Measurements from ENCODE around the gene NUBPL.

NUBPL gene

DNA sequence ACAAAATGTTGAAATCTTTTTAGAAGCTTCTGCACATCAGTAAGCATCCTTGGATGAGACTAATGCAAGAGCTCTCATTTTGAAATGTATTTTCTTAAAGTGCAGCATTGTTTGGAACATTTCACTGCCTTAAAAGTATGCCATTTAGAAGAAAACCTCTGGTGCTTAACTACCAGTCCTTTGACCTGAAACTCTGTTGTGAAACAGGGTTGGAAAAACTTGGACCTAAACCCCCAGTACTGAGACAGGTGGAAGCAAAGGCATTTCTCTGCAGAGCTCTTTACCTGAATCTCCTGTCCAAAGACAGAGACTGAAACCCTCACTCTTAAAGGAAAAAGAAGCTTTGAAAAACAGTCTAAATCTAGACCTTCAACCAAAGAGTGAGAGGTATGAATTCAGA, 207.2 kb downstream of the NUBPL start:
- Histone ChIP-seq H4K91ac (ENCODE audit: low read depth, low read length) (no peak overlapping the region), H3K4me3 (ENCODE audit: low read depth, low read length) (no peak overlapping the region), H2BK120ac (ENCODE audit: insufficient read depth, low read length, poor library complexity) (no peak overlapping the region), H2BK12ac (ENCODE audit: low read length) (no peak overlapping the region), H3K27ac (ENCODE audit: low read depth, low read length) (no peak overlapping the region), H3K18ac (ENCODE audit: low read length) (no peak overlapping the region), H4K8ac (ENCODE audit: low read depth, low read length) (no peak overlapping the region), H3K4me1 (ENCODE audit: control insufficient read depth in 1 of 2, insufficient read depth in 2 of 2, low read length in 2 of 2) (no peaks in the 10 kb centered on the region), H3K4me2 (ENCODE audit: low read length) (no peak overlapping the region), H4K12ac (ENCODE audit: low read depth, low read length) (no peak overlapping the region), H2BK5ac (ENCODE audit: low read depth, low read length, poor library complexity) (no peak overlapping the region), H3K79me1 (ENCODE audit: low read length) (no peaks in the 10 kb centered on the region), H3K79me2 (ENCODE audit: control insufficient read depth, insufficient read depth, low read length, poor library complexity) (no peaks in the 10 kb centered on the region), H3K36me3 (ENCODE audit: control insufficient read depth in 1 of 2, insufficient read depth in 2 of 2, low read length in 2 of 2) (no peaks in the 10 kb centered on the region), H2AK5ac (ENCODE audit: low read length) (no peak overlapping the region), H3K14ac (ENCODE audit: low read length) (no peak overlapping the region), H3K23ac (ENCODE audit: low read length) (no peak overlapping the region), H3K27me3 (ENCODE audit: insufficient read depth, low read length) (no peaks in the 10 kb centered on the region), H3K9ac (ENCODE audit: low read length) (no peak overlapping the region), H3K4ac (ENCODE audit: low read depth, low read length) (no peak overlapping the region), H2AFZ (ENCODE audit: insufficient read depth, low read length, poor library complexity) (no peak overlapping the region), H3K9me3 (ENCODE audit: insufficient read depth, low read depth, low read length) (no peaks in the 10 kb centered on the region)
- DNase-seq = no peak

- H3K4ac ChIP-seq (ENCODE audit: low read depth, low read length) = no peak overlapping the region
- no peak overlapping the region for H4K12ac ChIP-seq (ENCODE audit: low read depth, low read length)
- H3K23ac ChIP-seq (ENCODE audit: low read length) = no peak overlapping the region
- no peak overlapping the region for H2BK5ac ChIP-seq (ENCODE audit: low read depth, low read length, poor library complexity)
- H3K14ac ChIP-seq (ENCODE audit: low read length) = no peak overlapping the region
- H3K36me3 ChIP-seq (ENCODE audit: control insufficient read depth in 1 of 2, insufficient read depth in 2 of 2, low read length in 2 of 2) = no peaks in the 10 kb centered on the region
- no peak overlapping the region for H3K27ac ChIP-seq (ENCODE audit: low read depth, low read length)
- H3K79me2 ChIP-seq (ENCODE audit: control insufficient read depth, insufficient read depth, low read length, poor library complexity) = no peaks in the 10 kb centered on the region
- no peak overlapping the region for H4K8ac ChIP-seq (ENCODE audit: low read depth, low read length)
- H2AK5ac ChIP-seq (ENCODE audit: low read length) = no peak overlapping the region
- no peak overlapping the region for H2AFZ ChIP-seq (ENCODE audit: insufficient read depth, low read length, poor library complexity)
- no peak overlapping the region for H2BK12ac ChIP-seq (ENCODE audit: low read length)
- no CpG with 5 or more reads among the region's 4 CpGs for WGBS (ENCODE audit: extremely low coverage, insufficient coverage, insufficient read length)
- no peak overlapping the region for H3K4me2 ChIP-seq (ENCODE audit: low read length)
- H3K4me1 ChIP-seq (ENCODE audit: control insufficient read depth in 1 of 2, insufficient read depth in 2 of 2, low read length in 2 of 2) = no peaks in the 10 kb centered on the region
- no peak overlapping the region for H4K91ac ChIP-seq (ENCODE audit: low read depth, low read length)
- no peak overlapping the region for H3K9ac ChIP-seq (ENCODE audit: low read length)
- H2BK120ac ChIP-seq (ENCODE audit: insufficient read depth, low read length, poor library complexity) = no peak overlapping the region
- H3K9me3 ChIP-seq (ENCODE audit: insufficient read depth, low read depth, low read length) = no peaks in the 10 kb centered on the region
- peak in 1 of 2 donors; percentile 4 for DNase-seq
- no peak overlapping the region for H3K18ac ChIP-seq (ENCODE audit: low read length)
- no peak overlapping the region for H3K4me3 ChIP-seq (ENCODE audit: low read depth, low read length)
- no peaks in the 10 kb centered on the region for H3K79me1 ChIP-seq (ENCODE audit: low read length)
- H3K27me3 ChIP-seq (ENCODE audit: insufficient read depth, low read length) = no peaks in the 10 kb centered on the region
These were observed 209.1 kb downstream of the NUBPL start for GRCh38 chr14:31770271-31770670.

GRCh38 chr14:31774567-31774966, 213.4 kb downstream of the NUBPL start:
- H4K91ac ChIP-seq (ENCODE audit: low read depth, low read length) = no peak overlapping the region
- no peak overlapping the region for H3K18ac ChIP-seq (ENCODE audit: low read length)
- no peaks in the 10 kb centered on the region for H3K36me3 ChIP-seq (ENCODE audit: control insufficient read depth in 1 of 2, insufficient read depth in 2 of 2, low read length in 2 of 2)

DNA sequence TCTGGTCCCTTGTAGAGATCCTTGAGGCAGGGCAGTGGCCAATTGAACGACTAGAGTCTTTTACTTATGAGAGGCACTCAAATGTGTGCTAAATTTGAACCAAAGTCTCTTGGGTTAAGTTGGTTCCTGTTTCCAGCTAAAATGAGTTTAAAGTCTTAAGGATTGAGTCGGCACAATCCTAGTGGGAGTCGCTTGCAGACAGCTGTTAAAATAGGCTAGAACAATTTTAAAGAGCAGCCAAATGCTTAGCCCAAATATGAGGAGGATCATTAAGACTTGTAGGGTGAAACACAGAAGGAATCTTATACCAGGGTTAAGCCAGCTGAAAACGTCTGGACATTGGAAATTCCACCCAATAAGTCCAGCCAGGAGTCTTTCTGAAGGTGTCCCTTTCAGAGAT, 216.1 kb downstream of the NUBPL start:
- no peak overlapping the region for H4K12ac ChIP-seq (ENCODE audit: low read depth, low read length)
- H2AK5ac ChIP-seq (ENCODE audit: low read length) = no peak overlapping the region
- H4K8ac ChIP-seq (ENCODE audit: low read depth, low read length) = no peak overlapping the region
- no peak overlapping the region for H3K4me3 ChIP-seq (ENCODE audit: low read depth, low read length)
- no peaks in the 10 kb centered on the region for H3K4me1 ChIP-seq (ENCODE audit: control insufficient read depth in 1 of 2, insufficient read depth in 2 of 2, low read length in 2 of 2)
- H3K27me3 ChIP-seq (ENCODE audit: insufficient read depth, low read length) = no peaks in the 10 kb centered on the region
- no peaks in the 10 kb centered on the region for H3K79me1 ChIP-seq (ENCODE audit: low read length)
- H2BK12ac ChIP-seq (ENCODE audit: low read length) = no peak overlapping the region
- no peak overlapping the region for H2BK120ac ChIP-seq (ENCODE audit: insufficient read depth, low read length, poor library complexity)
- no peak overlapping the region for H3K4ac ChIP-seq (ENCODE audit: low read depth, low read length)
- H2AFZ ChIP-seq (ENCODE audit: insufficient read depth, low read length, poor library complexity) = no peak overlapping the region
- no peak overlapping the region for H3K27ac ChIP-seq (ENCODE audit: low read depth, low read length)
- H3K14ac ChIP-seq (ENCODE audit: low read length) = no peak overlapping the region
- H3K9me3 ChIP-seq (ENCODE audit: insufficient read depth, low read depth, low read length) = peaks cover 2% of the 10 kb centered on the region
- H4K91ac ChIP-seq (ENCODE audit: low read depth, low read length) = no peak overlapping the region
- H3K79me2 ChIP-seq (ENCODE audit: control insufficient read depth, insufficient read depth, low read length, poor library complexity) = no peaks in the 10 kb centered on the region
- no peak for DNase-seq
- H3K9ac ChIP-seq (ENCODE audit: low read length) = no peak overlapping the region
- no peak overlapping the region for H2BK5ac ChIP-seq (ENCODE audit: low read depth, low read length, poor library complexity)
- no CpG with 5 or more reads among the region's 4 CpGs for WGBS (ENCODE audit: extremely low coverage, insufficient coverage, insufficient read length)
- no peak overlapping the region for H3K18ac ChIP-seq (ENCODE audit: low read length)
- no peak overlapping the region for H3K4me2 ChIP-seq (ENCODE audit: low read length)
- H3K36me3 ChIP-seq (ENCODE audit: control insufficient read depth in 1 of 2, insufficient read depth in 2 of 2, low read length in 2 of 2) = peaks cover 0 to 2% of the 10 kb centered on the region in 2 experiments
- H3K23ac ChIP-seq (ENCODE audit: low read length) = no peak overlapping the region

More at GRCh38 chr14:31774567-31774966, 213.4 kb downstream of the NUBPL start:
- Histone ChIP-seq H3K4ac (ENCODE audit: low read depth, low read length) (no peak overlapping the region), H4K8ac (ENCODE audit: low read depth, low read length) (no peak overlapping the region), H4K12ac (ENCODE audit: low read depth, low read length) (no peak overlapping the region), H3K4me2 (ENCODE audit: low read length) (no peak overlapping the region), H2BK120ac (ENCODE audit: insufficient read depth, low read length, poor library complexity) (no peak overlapping the region), H3K79me2 (ENCODE audit: control insufficient read depth, insufficient read depth, low read length, poor library complexity) (no peaks in the 10 kb centered on the region), H2AK5ac (ENCODE audit: low read length) (no peak overlapping the region), H3K4me3 (ENCODE audit: low read depth, low read length) (no peak overlapping the region), H3K9me3 (ENCODE audit: insufficient read depth, low read depth, low read length) (peaks cover 1% of the 10 kb centered on the region), H2BK12ac (ENCODE audit: low read length) (no peak overlapping the region), H3K23ac (ENCODE audit: low read length) (no peak overlapping the region), H3K79me1 (ENCODE audit: low read length) (no peaks in the 10 kb centered on the region), H3K27me3 (ENCODE audit: insufficient read depth, low read length) (no peaks in the 10 kb centered on the region), H2BK5ac (ENCODE audit: low read depth, low read length, poor library complexity) (no peak overlapping the region), H3K9ac (ENCODE audit: low read length) (no peak overlapping the region), H3K27ac (ENCODE audit: low read depth, low read length) (no peak overlapping the region), H3K4me1 (ENCODE audit: control insufficient read depth in 1 of 2, insufficient read depth in 2 of 2, low read length in 2 of 2) (no peaks in the 10 kb centered on the region), H3K14ac (ENCODE audit: low read length) (no peak overlapping the region), H2AFZ (ENCODE audit: insufficient read depth, low read length, poor library complexity) (no peak overlapping the region)
- no CpG with 5 or more reads among the region's 2 CpGs for WGBS (ENCODE audit: extremely low coverage, insufficient coverage, insufficient read length)
- no peak for DNase-seq
